Endothelial cell of umbilical vein (primary cell): ENCODE data around the gene PTPRCAP. TPM values are rescaled to one million over a fixed set of nuclear protein-coding genes. Genes with fewer than 3 reads are reported as not detected.

Experiments
- BruUV-seq: library from RNA; stranded (reverse); fragments of 400-500 nt; replicated peaks from 2 replicates; lab custom pipeline; 2021; lab: Mats Ljungman, UMichigan
- CTCF ChIA-PET: fragments of 300-600, 350-600 bp; sonication (Branson Sonifier 250); formaldehyde crosslinking; loops from one replicate; lab custom pipeline; 2021; ENCODE audit warnings: antibody characterized with exemption, inconsistent platforms; lab: Charles Lee
- POLR2A ChIA-PET: fragments of 300-600, 350-600 bp; sonication (Branson Sonifier 250); formaldehyde crosslinking; loops from one replicate; lab custom pipeline; 2021; ENCODE audit warnings: antibody characterized with exemption, inconsistent platforms; lab: Charles Lee
- DNase-seq: peaks from one replicate; pipeline ENCODE4 v3.0.0-alpha.2; 2011; ENCODE audit warnings: low read depth, low spot score
- FAIRE-seq: peaks from 2 replicates; lab custom pipeline; 2011; peaks lifted over from hg19 to GRCh38; lab: Jason Lieb, UNC
- H2AFZ ChIP-seq: 2 replicates; pipeline ENCODE4 v1.6.0; 2012; ENCODE audit warnings: low read depth, low read length, control low read depth, inconsistent platforms
- H3K27ac ChIP-seq: 2 replicates; pipeline ENCODE4 v1.5.1; 2011; ENCODE audit warnings: low read depth, mild to moderate bottlenecking, control low read depth, low read length, moderate library complexity; ENCODE audit not compliant: insufficient read depth
- H3K27me3 ChIP-seq, 2 experiments: 2 replicates each; pipeline versions ENCODE4 v1.6.0 to v1.6.1; 2011; ENCODE audit warnings: low read length in 2 of 2, mixed read lengths in 1 of 2; ENCODE audit not compliant: control insufficient read depth in 2 of 2, insufficient read depth in 2 of 2
- H3K36me3 ChIP-seq, 2 experiments: 2 replicates in 1 of 2; 3 replicates in 1 of 2; pipeline ENCODE4 v1.5.1; 2011; ENCODE audit warnings: low read length in 2 of 2, mild to moderate bottlenecking in 1 of 2, moderate library complexity in 1 of 2; ENCODE audit not compliant: control insufficient read depth in 2 of 2, insufficient read depth in 2 of 2; ENCODE audit errors: extremely low read depth in 1 of 2
- H3K4me1 ChIP-seq: 3 replicates; pipeline ENCODE4 v1.5.1; 2011; ENCODE audit warnings: mild to moderate bottlenecking, low read length; ENCODE audit not compliant: control insufficient read depth, insufficient read depth; ENCODE audit errors: extremely low read depth
- H3K4me2 ChIP-seq: 2 replicates; pipeline ENCODE4 v1.6.1; 2011; ENCODE audit warnings: low read length, control low read depth, mixed read lengths; ENCODE audit not compliant: insufficient read depth
- H3K4me3 ChIP-seq, 3 experiments: fragments of 200-600 bp in 1 of 3; sonication (generic), shearing (Covaris generic) in 1 of 3; replicated peaks in 1 of 3; 2 replicates each; pipeline ENCODE4 v1.5.1; 2011 to 2016; ENCODE audit warnings: control low read depth in 3 of 3, low read length in 3 of 3, mild to moderate bottlenecking in 2 of 3, inconsistent platforms in 1 of 3, low read depth in 1 of 3, moderate library complexity in 1 of 3; ENCODE audit not compliant: insufficient read depth in 1 of 3
- H3K79me2 ChIP-seq: 2 replicates; pipeline ENCODE4 v1.6.0; 2012; ENCODE audit warnings: low read length, inconsistent platforms; ENCODE audit not compliant: control insufficient read depth, insufficient read depth
- H3K9ac ChIP-seq: replicated peaks from 2 replicates; pipeline ENCODE3; 2011; ENCODE audit warnings: low read length, control low read depth; ENCODE audit not compliant: insufficient read depth; ENCODE audit errors: extremely low read depth
- H3K9me1 ChIP-seq: replicated peaks from 3 replicates; pipeline ENCODE4 v1.6.0; 2011; ENCODE audit warnings: mild to moderate bottlenecking, low read length; ENCODE audit not compliant: control insufficient read depth, insufficient read depth; ENCODE audit errors: extremely low read depth
- H3K9me3 ChIP-seq: replicated peaks from 2 replicates; pipeline ENCODE4 v1.5.1; 2012; ENCODE audit warnings: low read length, inconsistent platforms; ENCODE audit not compliant: control insufficient read depth, insufficient read depth
- H4K20me1 ChIP-seq: replicated peaks from 2 replicates; pipeline ENCODE3; 2011; ENCODE audit warnings: mild to moderate bottlenecking, low read length; ENCODE audit not compliant: control insufficient read depth, insufficient read depth; ENCODE audit errors: extremely low read depth
- CTCF ChIP-seq, 2 donors: IDR thresholded peaks; 1 replicate in 1 of 2; 2 replicates in 1 of 2; pipeline ENCODE4 v1.5.1; 2011; ENCODE audit warnings: low read length in 2 of 2, mild to moderate bottlenecking in 2 of 2, moderate library complexity in 2 of 2, control low read depth in 1 of 2, inconsistent platforms in 1 of 2, low read depth in 1 of 2; ENCODE audit not compliant: insufficient read depth in 1 of 2; ENCODE audit errors: extremely low read depth in 1 of 2
- FOS ChIP-seq: IDR thresholded peaks from 2 replicates; pipeline ENCODE4 v1.6.1; 2011; ENCODE audit warnings: mild to moderate bottlenecking, low read length, moderate library complexity, borderline replicate concordance; ENCODE audit not compliant: insufficient read depth
- GATA2 ChIP-seq: IDR thresholded peaks from 2 replicates; pipeline ENCODE4 v1.7.0; 2011; ENCODE audit warnings: low read depth, mild to moderate bottlenecking, moderate library complexity, mixed read lengths, low read length; ENCODE audit not compliant: insufficient read length, insufficient read depth
- MAX ChIP-seq: IDR thresholded peaks from 2 replicates; pipeline ENCODE4 v1.6.1; 2011; ENCODE audit not compliant: insufficient read depth, insufficient read length
- MYC ChIP-seq: IDR thresholded peaks from one replicate; pipeline ENCODE4 v1.6.1; 2011; ENCODE audit warnings: mild to moderate bottlenecking, low read depth, low read length
- POLR2A ChIP-seq: IDR thresholded peaks from 2 replicates; pipeline ENCODE4 v1.6.1; 2012; ENCODE audit warnings: low read depth, mild to moderate bottlenecking, control low read depth, low read length
- POLR2AphosphoS5 ChIP-seq: IDR thresholded peaks from 2 replicates; pipeline ENCODE4 v1.6.1; 2012; ENCODE audit warnings: low read depth, mild to moderate bottlenecking, control low read depth, low read length, moderate library complexity; ENCODE audit not compliant: insufficient read depth
- dilution Hi-C: fragments of 300-500 bp; cut with MboI; formaldehyde crosslinking; loops from one replicate; pipeline ENCODE4 v1.15.0; 2019; ENCODE audit warnings: low sequenced_read_pairs; ENCODE audit not compliant: extremely low pct_ligation_motif_present
- intact Hi-C: fragments of 100-400 bp; cut with micrococcal nuclease; formaldehyde crosslinking; loops from one replicate; pipeline ENCODE4 v1.10.0; 2022
- polyA plus RNA-seq, 4 experiments: library from polyadenylated mRNA; depleted of rRNA in 3 of 4; stranded (reverse) in 3 of 4; unstranded in 1 of 4; fragments of >200 nt; gene quantifications; 2 replicates each; pipeline versions ENCODE4 v1.2.1 to v1.2.3, GENCODE V29; 2011 to 2012; ENCODE audit warnings: missing spikeins in 1 of 4
- total RNA-seq: library from RNA; stranded (reverse); gene quantifications from 2 replicates; pipeline ENCODE4 v1.2.3, GENCODE V29; 2021

PTPRCAP gene
- total and polyA plus RNA-seq, 2 donors (not counting 3 experiments of a cell fraction or from before 2014, with no cell fraction given), result 3.6 TPM; not detected in 1

GRCh38 chr11:67411785-67412152 is 25.7 kb downstream of the PTPRCAP start:
- CTCF ChIA-PET, result interaction anchor here (0.6 to 3.7 kb wide), 2 partner anchors 10 to 29 kb away, joined by 3 to 22 read pairs; partner anchors contain the start of gene PPP1CA
- intact Hi-C loops, result no loop called here

More at GRCh38 chr11:67411785-67412152, 25.7 kb downstream of the PTPRCAP start:
- Histone ChIP-seq H3K9me3 (no peaks in the 10 kb centered on the region), H3K9ac (no peak overlapping the region), H3K79me2 (no peaks in the 10 kb centered on the region), H3K9me1 (no peaks in the 10 kb centered on the region), H3K4me1 (no peaks in the 10 kb centered on the region), H3K4me3 (no peak overlapping the region), H4K20me1 (no peaks in the 10 kb centered on the region), H3K4me2 (no peak overlapping the region), H3K27me3 (peaks cover 0 to 13% of the 10 kb centered on the region in 2 experiments), H2AFZ (no peak overlapping the region), H3K36me3 (no peaks in the 10 kb centered on the region), H3K27ac (no peak overlapping the region)
- dilution Hi-C loops, result no loop called here
- BruUV-seq, result no TSS peak
- DNase-seq (no peak), FAIRE-seq (no peak)
- POLR2A ChIA-PET, result interaction anchor here (0.6 kb wide), 1 partner anchor 21 kb away, joined by 3 read pairs; no protein-coding TSS in a partner anchor
- TF ChIP-seq POLR2AphosphoS5, result no peak
- TF ChIP-seq MAX, result no peak
- TF ChIP-seq FOS, result no peak
- TF ChIP-seq CTCF (IDR thresholded peaks at IDR 0.05; ENCODE audit: extremely low read depth in 1 of 2, insufficient read depth in 1 of 2, low read depth in 1 of 2, low read length in 2 of 2), result no peak
- TF ChIP-seq MYC, result no peak
- no peak for TF ChIP-seq POLR2A
- no peak for TF ChIP-seq GATA2
